PFSK-1 (cell line): Measurements from ENCODE around the gene EHF.

ENCODE experiments used
- FOXP2 ChIP-seq: optimal IDR thresholded peaks from 2 replicates; pipeline ENCODE3; 2011; ENCODE audit warnings: borderline replicate concordance, control low read depth, inconsistent platforms; ENCODE audit not compliant: insufficient read depth; ENCODE audit errors: extremely low read length, extremely low read depth
- POLR2AphosphoS5 ChIP-seq: IDR thresholded peaks from 2 replicates; pipeline ENCODE4 v1.6.1; 2012; ENCODE audit warnings: low read depth, mild to moderate bottlenecking, control low read depth, low read length, moderate library complexity
- SIN3A ChIP-seq: IDR thresholded peaks from 2 replicates; pipeline ENCODE4 v1.6.1; 2012; ENCODE audit warnings: mild to moderate bottlenecking, low read length, moderate library complexity, borderline replicate concordance; ENCODE audit not compliant: insufficient read depth
- TAF1 ChIP-seq: IDR thresholded peaks from 2 replicates; pipeline ENCODE4 v1.6.1; 2012; ENCODE audit warnings: low read length, control low read depth, borderline replicate concordance; ENCODE audit not compliant: insufficient read depth
- TF ChIP-seq, protein P1 (sequence below), 2 experiments: IDR thresholded peaks; 2 replicates each; pipeline versions ENCODE4 v1.6.1 to v1.8.0; 2011 to 2012; ENCODE audit warnings: low read depth in 2 of 2, low read length in 2 of 2, control low read depth in 1 of 2, inconsistent platforms in 1 of 2, mild to moderate bottlenecking in 1 of 2, moderate library complexity in 1 of 2; ENCODE audit not compliant: insufficient read depth in 1 of 2

Gene EHF

DNA sequence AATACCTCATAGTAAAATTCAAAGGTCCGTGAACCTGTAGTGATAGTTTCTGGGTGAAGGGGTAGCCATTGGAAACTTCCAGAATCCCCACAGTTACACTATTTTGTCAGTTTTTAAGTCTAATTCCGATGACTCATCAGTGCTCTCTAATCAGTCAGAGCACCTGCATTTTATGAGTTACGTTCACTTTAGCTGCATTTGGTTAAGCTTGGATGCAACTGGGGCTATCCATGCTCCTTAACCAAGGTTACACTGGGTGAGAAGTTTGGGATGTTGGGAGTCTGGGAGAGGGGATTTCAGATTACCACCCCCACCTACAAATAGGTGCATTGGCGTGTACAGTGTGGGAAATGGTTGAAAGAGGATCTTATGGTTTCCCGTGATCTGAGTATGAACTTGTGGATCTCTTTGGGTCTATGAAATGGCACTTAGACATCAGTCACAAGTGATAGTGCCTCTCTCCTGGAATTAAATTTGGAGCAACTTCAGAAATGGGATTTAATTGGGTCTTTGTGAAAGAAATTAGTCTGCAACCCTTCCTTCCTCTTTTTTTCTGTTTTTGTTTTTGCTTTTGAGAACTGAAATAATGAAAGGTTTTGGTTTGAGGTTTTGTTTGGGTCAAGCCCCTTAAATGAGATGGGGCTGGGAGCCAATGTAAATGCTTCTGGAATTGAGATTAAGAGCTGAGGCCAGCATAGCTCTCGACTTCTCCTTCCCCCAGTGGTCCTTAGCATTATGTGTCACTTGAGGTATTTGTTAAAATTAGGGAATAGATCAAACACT is 31.5 kb downstream of the EHF start:
- TF ChIP-seq FOXP2 = no peak

DNA sequence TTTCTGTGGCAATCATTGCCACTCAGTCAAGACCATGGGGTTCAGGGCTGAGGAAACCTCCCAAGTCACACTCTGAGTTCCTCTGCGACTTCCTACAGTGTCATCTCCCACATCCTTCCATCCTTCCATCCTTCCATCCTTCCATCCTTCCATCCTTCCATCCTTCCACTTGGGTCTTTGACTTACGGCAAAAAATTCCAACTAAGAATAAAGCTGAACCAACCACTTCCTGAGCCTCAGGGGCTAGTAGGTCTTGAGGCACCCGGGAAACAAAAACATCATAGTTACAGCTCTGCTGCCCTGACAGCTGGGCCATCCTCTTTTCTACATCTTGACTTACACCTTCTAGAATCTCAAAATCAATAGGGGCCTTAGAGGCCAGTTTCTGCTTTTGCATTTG is 32.1 kb downstream of the EHF start:
- TF ChIP-seq SIN3A (no peak), TAF1 (no peak), FOXP2 (no peak), POLR2AphosphoS5 (no peak)
- TF ChIP-seq, protein P1, sequence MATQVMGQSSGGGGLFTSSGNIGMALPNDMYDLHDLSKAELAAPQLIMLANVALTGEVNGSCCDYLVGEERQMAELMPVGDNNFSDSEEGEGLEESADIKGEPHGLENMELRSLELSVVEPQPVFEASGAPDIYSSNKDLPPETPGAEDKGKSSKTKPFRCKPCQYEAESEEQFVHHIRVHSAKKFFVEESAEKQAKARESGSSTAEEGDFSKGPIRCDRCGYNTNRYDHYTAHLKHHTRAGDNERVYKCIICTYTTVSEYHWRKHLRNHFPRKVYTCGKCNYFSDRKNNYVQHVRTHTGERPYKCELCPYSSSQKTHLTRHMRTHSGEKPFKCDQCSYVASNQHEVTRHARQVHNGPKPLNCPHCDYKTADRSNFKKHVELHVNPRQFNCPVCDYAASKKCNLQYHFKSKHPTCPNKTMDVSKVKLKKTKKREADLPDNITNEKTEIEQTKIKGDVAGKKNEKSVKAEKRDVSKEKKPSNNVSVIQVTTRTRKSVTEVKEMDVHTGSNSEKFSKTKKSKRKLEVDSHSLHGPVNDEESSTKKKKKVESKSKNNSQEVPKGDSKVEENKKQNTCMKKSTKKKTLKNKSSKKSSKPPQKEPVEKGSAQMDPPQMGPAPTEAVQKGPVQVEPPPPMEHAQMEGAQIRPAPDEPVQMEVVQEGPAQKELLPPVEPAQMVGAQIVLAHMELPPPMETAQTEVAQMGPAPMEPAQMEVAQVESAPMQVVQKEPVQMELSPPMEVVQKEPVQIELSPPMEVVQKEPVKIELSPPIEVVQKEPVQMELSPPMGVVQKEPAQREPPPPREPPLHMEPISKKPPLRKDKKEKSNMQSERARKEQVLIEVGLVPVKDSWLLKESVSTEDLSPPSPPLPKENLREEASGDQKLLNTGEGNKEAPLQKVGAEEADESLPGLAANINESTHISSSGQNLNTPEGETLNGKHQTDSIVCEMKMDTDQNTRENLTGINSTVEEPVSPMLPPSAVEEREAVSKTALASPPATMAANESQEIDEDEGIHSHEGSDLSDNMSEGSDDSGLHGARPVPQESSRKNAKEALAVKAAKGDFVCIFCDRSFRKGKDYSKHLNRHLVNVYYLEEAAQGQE (IDR thresholded peaks at IDR 0.05; ENCODE audit: insufficient read depth in 1 of 2, low read depth in 2 of 2, low read length in 2 of 2) = no peak

DNA sequence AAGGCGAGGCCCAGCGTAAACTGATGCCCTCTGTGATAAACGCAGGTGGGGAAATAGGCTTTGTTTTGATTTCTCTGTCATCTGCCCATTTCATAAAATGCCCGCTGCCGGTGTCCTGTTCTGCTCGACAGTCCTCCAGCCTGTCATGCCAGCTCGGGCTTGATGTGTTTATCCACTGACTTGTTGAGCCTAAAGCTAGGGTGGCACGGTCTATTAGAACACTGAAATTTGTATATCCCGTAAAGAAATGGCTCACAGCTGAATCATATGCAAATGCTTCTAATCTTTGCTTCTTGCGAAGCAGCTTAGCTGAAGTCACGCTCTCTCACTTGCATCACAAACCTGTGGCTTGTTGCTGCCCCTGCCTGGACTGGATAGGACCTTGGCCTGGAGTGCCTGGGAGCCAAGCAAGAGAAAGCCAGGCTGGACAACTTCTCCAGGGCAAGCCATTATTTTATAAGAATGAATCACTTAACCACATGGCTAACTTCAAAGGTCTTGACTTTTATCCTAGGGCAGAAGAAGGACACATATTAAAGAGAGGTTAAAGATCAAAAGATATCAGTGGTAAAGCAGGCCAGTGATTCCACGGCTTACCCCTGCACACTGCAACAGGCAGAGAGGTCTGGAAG is 33.1 kb downstream of the EHF start:
- TF ChIP-seq, protein P1 (IDR thresholded peaks at IDR 0.05; ENCODE audit: insufficient read depth in 1 of 2, low read depth in 2 of 2, low read length in 2 of 2) = no peak
- TF ChIP-seq TAF1 (no peak), SIN3A (no peak), FOXP2 (no peak), POLR2AphosphoS5 (no peak)

DNA sequence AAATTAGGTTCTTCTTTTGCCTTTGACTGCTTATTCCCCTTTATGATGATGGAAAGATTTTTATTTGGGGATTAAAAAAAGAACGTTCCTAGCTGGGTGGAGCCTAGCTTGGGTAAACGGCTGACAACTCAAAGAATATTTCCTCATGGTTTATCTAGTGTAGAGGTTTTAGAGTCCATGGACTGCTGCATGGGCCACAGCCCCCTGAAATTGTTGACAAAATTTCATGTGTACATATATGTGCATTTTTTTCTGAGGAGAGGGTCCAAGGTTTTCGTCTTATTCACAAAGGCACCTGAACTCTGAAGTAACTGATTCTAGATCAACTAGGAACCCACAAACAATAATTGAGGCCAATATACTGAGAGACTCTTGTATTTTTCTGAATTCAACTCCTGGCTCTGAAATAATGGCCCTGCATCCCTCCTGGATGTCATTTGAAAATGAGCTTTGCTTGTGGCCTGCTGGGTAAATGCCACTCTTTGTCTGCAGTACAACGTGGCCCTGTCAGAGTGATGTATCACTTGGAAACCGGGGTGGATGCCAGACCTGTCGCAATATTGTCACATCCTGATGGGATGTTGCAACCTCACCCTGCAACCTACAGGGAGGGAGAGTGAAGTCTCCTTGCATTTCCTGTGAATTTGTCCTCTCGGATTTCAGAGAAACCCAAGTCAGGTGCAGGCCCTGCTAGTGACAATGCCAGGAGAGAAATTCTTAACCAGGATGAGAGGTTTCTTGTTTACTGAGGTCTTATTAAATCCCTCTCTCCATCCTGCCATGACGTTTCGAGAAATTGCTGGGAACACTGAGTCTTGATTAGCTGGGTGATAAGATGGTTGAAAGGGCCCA is 33.8 kb downstream of the EHF start:
- TF ChIP-seq TAF1 (no peak), FOXP2 (no peak), POLR2AphosphoS5 (no peak), SIN3A (no peak)
- TF ChIP-seq, protein P1 (IDR thresholded peaks at IDR 0.05; ENCODE audit: insufficient read depth in 1 of 2, low read depth in 2 of 2, low read length in 2 of 2) = no peak

DNA sequence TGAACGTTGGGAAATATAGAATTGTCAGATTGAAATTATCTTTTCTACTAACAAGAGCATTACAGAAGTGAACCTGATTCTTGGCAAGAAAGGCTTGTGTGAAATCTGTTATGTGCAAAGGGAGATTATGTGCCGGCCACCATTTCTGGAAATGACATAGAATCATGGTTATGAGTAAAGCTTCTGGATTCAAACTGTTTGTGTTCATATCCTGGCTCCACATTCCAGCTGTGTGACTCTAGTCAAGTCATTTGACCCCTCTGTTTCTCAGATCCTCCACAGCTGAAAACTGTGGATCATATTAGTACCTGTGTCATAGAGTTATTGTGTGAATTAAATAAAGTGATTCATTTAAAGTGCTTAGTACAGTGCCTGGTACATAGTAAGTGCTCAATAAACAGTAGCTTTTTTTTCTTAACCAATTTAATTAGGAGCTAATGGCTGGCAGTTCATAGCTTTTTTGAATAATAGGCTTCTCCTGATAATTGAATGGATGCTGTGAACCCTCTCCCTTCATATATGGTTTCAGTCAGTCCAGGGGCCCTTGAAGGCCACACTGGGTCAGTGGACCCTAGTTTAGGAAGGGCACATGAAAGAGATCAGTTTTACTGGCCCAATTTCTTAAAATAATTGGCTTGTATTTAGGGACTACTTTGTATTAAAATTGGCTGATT is 34.6 kb downstream of the EHF start:
- TF ChIP-seq TAF1 = no peak
- TF ChIP-seq, protein P1 (IDR thresholded peaks at IDR 0.05; ENCODE audit: insufficient read depth in 1 of 2, low read depth in 2 of 2, low read length in 2 of 2) = no peak
